HepG2 (cell line): ENCODE data around the gene PIEZO1. TPM values are rescaled to one million over a fixed set of nuclear protein-coding genes. Genes with fewer than 3 reads are reported as not detected.

Experiments
- ATF3 ChIP-seq: sonication (generic); formaldehyde crosslinking; IDR thresholded peaks from 2 replicates; pipeline ENCODE4 v1.4.0; 2020; ENCODE audit warnings: missing genetic modification reagents
- BORCS8-MEF2B ChIP-seq: sonication (generic); formaldehyde crosslinking; IDR thresholded peaks from 2 replicates; pipeline ENCODE4 v1.8.0; 2022; ENCODE audit warnings: mild to moderate bottlenecking, missing genetic modification reagents
- DMTF1 ChIP-seq: sonication (generic); formaldehyde crosslinking; IDR thresholded peaks from 2 replicates; pipeline ENCODE4 v1.4.0; 2020; ENCODE audit warnings: mild to moderate bottlenecking, missing genetic modification reagents
- DR1 ChIP-seq: sonication (generic); formaldehyde crosslinking; IDR thresholded peaks from 2 replicates; pipeline ENCODE4 v1.8.0; 2021; ENCODE audit warnings: mild to moderate bottlenecking, missing genetic modification reagents, inconsistent platforms
- FOXO4 ChIP-seq: sonication (generic); formaldehyde crosslinking; conservative IDR thresholded peaks from 2 replicates; pipeline ENCODE4 v1.8.1; 2023; ENCODE audit warnings: missing genetic modification reagents
- HHEX ChIP-seq: IDR thresholded peaks from 2 replicates; pipeline ENCODE4 v1.6.1; 2016; ENCODE audit warnings: control low read depth
- RNF219 ChIP-seq: sonication (generic); formaldehyde crosslinking; IDR thresholded peaks from 2 replicates; pipeline ENCODE4 v1.5.0; 2020; ENCODE audit warnings: mild to moderate bottlenecking, missing genetic modification reagents
- ZC3H13 ChIP-seq: sonication (generic); formaldehyde crosslinking; IDR thresholded peaks from 2 replicates; pipeline ENCODE4 v1.8.1; 2023; ENCODE audit warnings: mild to moderate bottlenecking, missing genetic modification reagents, moderate library complexity
- ZNF205 ChIP-seq: IDR thresholded peaks from 2 replicates; pipeline ENCODE4 v1.6.1; 2018; ENCODE audit warnings: missing biosample characterization, missing genetic modification reagents
- ZNF256 ChIP-seq: sonication (generic); formaldehyde crosslinking; conservative IDR thresholded peaks from 2 replicates; pipeline ENCODE4 v1.4.0; 2020; ENCODE audit warnings: missing genetic modification reagents
- ZNF280B ChIP-seq: sonication (generic); formaldehyde crosslinking; IDR thresholded peaks from 2 replicates; pipeline ENCODE4 v1.5.0; 2020; ENCODE audit warnings: missing genetic modification reagents, mild to moderate bottlenecking, borderline replicate concordance
- ZNF484 ChIP-seq: sonication (generic); formaldehyde crosslinking; IDR thresholded peaks from 2 replicates; pipeline ENCODE4 v1.5.1; 2020; ENCODE audit warnings: mild to moderate bottlenecking, low read depth, missing genetic modification reagents, borderline replicate concordance
- ZNF496 ChIP-seq: sonication (generic); formaldehyde crosslinking; IDR thresholded peaks from 2 replicates; pipeline ENCODE4 v1.8.1; 2023; ENCODE audit warnings: mild to moderate bottlenecking, moderate library complexity, missing genetic modification reagents; ENCODE audit not compliant: insufficient replicate concordance
- ZNF710 ChIP-seq: sonication (generic); formaldehyde crosslinking; IDR thresholded peaks from 2 replicates; pipeline ENCODE4 v1.5.0; 2020; ENCODE audit warnings: mild to moderate bottlenecking, missing genetic modification reagents, borderline replicate concordance
- polyA plus RNA-seq, 8 experiments: library from polyadenylated mRNA; depleted of rRNA in 3 of 8; stranded (reverse) in 7 of 8; unstranded in 1 of 8; fragments of >200 nt; fragmentation: Illumina TruSeq in 4 of 8; extraction: Trizol in 4 of 8; gene quantifications; 2 replicates each; pipeline versions ENCODE4 v1.2.1 to v1.2.3, GENCODE V29; 2011 to 2016; ENCODE audit warnings: low read depth in 4 of 8, missing spikeins in 1 of 8, mixed read lengths in 1 of 8; ENCODE audit not compliant: insufficient read depth in 1 of 8
- total RNA-seq, 5 experiments: library from RNA; depleted of rRNA; stranded (reverse); fragments of >200 nt; fragmentation: Illumina TruSeq; extraction: Trizol; gene quantifications; 2 replicates each; pipeline ENCODE4 v1.2.3, GENCODE V29; 2016; ENCODE audit warnings: low read depth in 1 of 5

The PIEZO1 gene
- total and polyA plus RNA-seq, 2 of the 13 experiments (the other 11 are each of a cell fraction or from before 2014, with no cell fraction given) = 67.9 to 85.0 TPM

- TF ChIP-seq DMTF1 (CRISPR knock-in tag) (no peak), RNF219 (CRISPR knock-in tag) (no peak), ZNF256 (CRISPR knock-in tag) (no peak), FOXO4 (no peak), ZNF280B (CRISPR knock-in tag) (no peak), ZNF205 (CRISPR knock-in tag) (no peak), ZNF710 (CRISPR knock-in tag) (no peak; the same call in 1 of the 2 replicates), ZC3H13 (CRISPR knock-in tag) (no peak), HHEX (no peak), ATF3 (CRISPR knock-in tag) (peak; percentile 84), DR1 (0 out of 2 replicates have a peak, but pooled peaks have one; percentile 44), BORCS8-MEF2B (CRISPR knock-in tag) (no peak), ZNF484 (CRISPR knock-in tag) (no peak), ZNF496 (CRISPR knock-in tag) (no peak)
Observed at GRCh38 chr16:88804552-88805339, 19.7 kb upstream of the PIEZO1 start (continued).
